ENCODE measurements around the gene GJB1.
"Not testable (repeated sequence)": the region's sequence is repeated elsewhere in the genome, so short reads cannot be mapped to it uniquely, and the experiment has no call there.

GJB1 gene

DNA sequence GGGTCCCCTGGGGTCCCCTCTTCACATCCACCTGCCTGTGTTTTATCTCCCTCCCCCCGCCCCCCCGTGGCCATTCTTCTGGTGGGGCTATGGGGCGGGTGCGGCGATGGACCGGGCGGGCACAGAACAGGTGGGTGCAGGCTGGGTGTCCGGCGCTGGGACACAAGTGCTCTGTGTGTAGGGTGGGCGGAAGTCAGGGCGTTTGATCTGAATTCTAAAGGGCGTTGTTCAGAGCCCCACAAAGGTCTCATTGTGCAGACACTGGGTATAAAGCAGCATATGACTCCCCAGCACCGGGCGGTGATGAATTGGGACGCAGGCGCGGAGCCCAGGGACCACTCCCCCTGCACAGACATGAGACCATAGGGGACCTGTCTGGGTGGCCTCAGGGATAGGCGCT lies at the start of gene GJB1:
TSS of gene GJB1 (plus strand) at position 296 of the 400 bp plus-strand sequence. CDS start 484 bp downstream, outside the sequence.
- no peak for DNase-seq (ENCODE audit: low read depth)

DNA sequence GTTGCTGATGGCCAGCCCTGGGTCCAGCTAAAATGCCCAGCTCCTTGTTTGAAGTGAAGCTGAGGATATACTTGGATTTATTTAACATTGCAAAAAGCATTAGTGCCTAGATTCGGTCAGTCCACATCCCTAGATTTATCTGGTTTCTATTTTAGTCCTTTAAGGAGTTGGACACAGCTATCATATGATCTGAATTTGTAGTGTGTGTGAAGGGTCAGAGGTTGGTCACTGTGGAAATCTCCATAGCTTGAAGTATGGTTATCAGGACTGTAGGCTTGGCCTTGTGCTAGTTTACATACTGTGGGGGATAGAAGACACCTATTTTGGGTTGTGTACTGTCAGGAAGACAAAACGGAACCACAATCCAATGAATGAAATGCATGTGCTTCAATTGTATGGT lies 49.6 kb upstream of the GJB1 start:
- DNase-seq (ENCODE audit: low read depth) = no peak

DNA sequence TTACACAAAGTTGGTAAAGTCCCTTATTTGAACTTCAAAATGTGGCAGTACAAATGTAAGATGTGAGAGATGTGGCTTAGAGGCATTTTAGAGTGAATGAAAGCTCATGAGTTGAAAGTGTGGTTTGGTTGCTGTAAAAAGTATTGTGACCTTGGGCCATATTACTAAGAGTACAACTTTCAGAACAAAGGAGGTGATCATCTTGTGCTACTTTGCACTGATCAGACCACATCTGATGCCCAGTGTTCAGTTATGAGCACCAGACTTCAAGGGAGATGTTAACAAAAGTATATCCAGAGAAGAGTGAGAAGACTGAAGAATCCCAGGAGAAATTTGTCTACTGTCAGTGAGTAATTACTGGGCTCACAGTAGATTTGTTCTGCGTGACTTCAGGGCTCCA lies 48.2 kb upstream of the GJB1 start:
- DNase-seq (ENCODE audit: low read depth) = no peak

DNA sequence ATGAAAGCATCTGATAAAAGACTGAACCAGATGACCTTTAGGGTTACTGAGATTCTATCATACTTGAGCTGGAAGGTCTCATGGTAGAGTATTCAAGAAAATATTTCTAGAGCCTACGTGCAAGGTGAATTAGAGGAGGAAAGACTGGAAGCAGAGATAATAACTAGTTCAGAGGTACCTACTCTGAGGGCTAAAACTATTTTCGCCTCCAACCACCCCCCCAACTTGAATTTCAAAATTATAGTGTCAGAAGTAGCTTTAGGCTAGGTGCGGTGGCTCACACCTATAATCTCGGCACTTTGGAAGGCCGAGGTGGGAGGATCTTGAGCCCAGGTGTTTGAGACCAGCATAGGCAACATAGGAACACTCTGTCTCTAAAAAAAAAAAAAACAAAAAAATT lies 47.5 kb upstream of the GJB1 start:
- DNase-seq (ENCODE audit: low read depth) = no peak

DNA sequence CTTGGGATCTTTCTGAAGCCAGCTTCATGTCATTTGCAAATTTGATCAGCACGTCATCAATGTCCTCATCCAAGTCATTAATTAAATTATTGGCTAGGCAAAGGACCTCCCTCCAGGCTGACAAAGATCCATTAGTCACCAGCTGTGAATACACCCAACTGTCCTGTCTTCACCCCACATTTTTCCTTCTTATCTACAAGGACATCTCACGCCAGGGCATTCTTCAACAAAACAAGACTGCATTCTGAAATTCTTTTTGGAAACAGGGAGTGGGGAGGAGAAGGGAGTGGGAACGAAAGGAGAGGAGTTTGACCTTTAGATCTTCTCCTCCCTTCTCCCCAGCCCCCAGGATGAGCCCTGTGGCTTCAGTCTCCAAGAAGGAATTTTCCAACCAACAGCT lies 45.7 kb upstream of the GJB1 start:
- DNase-seq (ENCODE audit: low read depth) = no peak

DNA sequence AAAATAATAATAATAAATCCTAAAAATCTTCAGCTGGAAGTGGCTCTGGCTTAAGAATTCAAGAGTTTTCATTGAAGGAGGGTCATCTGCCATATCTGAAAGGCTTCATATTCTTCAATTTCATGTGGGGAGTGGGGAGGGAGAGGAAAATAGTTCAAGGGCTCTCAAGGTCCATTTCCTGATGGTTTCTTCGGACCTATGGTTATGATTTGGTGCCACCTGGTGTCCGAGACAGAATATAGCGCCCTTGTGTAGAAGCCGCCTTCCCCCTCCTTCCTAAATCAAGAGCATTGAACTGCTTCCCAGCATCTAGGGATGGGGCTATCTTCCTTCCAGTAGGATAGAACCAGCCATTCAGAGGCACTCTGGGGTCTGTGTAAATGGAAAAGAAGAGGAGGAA lies 44.1 kb upstream of the GJB1 start:
- peak; percentile 6 for DNase-seq (ENCODE audit: low read depth)

DNA sequence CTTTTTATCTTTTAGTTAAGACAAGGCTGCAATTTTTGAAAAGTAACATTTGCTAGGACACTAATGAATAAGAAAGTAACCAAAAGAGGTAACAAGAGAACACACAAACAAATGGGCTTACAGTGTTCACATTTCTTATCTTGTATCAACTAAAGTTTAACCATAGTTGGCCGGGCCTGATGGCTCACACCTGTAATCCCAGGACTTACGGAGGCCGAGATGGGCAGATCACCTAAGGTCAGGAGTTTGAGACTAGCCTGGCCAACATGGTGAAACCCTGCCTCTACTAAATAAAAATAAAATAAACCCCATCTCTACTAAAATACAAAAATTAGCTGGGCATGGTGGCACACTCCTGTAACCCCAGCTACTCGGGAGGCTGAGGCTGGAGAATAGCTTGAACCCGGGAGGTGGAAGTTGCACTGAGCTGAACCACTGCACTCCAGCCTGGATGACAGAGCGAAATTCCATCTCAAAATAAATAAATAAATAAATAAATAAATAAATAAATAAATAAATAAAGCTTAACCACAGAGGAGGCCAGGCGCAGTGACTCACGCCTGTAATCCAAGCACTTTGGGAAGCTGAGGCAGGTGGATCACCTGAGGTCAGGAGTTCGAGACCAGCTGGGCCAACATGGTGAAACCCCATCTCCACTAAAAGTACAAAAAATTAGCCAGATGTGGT lies 42.3 kb upstream of the GJB1 start:
- DNase-seq (ENCODE audit: low read depth) = not testable (repeated sequence)

DNA sequence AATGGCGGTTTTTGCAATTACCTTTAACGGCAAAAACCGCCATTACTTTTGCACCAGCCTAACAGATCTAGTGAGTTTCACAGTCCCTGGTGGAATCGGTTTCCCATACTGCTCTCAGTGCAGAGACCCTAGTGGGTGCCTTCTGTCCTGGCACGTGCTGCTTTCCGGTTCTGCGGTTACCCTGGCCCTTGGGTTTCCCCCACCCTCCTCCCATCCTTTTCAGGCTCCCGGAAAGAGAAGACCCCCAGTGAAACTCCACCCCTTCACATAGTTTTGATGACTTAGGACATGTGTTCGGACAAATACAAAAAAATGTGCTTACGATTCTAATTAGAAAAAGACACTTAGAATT lies 41.5 kb upstream of the GJB1 start:
- DNase-seq (ENCODE audit: low read depth) = peak; percentile 19

DNA sequence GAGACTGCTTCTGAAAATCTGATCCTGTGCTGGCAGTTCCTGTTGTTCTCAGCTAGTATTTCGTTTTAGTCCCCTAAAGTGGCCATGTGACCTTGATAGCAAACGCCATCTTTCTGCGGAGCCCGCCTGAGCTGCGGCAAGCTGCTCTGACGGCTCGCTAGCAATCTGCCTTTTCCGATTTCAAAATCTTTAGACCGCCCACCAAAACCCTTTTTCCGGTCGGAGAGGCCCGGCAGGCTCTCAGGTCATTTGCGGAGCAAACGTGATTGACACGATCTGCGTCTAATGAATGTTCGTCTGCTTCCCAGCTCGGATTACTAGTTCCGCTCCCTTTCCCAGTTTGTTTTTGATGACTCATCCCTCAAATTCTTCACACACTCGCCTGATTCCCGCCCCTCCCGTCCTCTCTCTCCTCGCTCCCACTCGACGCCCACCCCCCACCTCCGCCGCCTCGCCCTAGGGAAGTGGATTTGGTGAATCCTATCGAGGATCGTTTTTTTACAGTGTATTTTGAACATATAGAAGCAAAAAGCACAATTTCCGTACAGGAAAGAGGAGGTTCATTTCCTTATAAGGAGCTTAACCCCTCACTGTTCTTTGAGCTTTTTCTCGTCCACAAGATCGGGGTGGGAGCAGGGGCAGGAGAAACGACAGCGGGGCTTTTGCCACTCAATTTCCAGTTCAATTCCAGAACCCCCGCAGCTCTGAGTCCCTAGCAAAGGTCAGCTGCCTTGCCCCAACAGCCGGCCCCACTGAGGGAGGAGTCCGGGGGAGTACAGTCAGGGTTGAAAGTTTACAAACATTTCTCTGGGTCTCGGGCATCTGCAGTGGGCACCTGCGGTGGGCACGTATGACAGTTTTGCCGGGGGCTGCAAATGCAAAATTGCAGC lies 40.9 kb upstream of the GJB1 start:
- peak; percentile 62 for DNase-seq (ENCODE audit: low read depth)

DNA sequence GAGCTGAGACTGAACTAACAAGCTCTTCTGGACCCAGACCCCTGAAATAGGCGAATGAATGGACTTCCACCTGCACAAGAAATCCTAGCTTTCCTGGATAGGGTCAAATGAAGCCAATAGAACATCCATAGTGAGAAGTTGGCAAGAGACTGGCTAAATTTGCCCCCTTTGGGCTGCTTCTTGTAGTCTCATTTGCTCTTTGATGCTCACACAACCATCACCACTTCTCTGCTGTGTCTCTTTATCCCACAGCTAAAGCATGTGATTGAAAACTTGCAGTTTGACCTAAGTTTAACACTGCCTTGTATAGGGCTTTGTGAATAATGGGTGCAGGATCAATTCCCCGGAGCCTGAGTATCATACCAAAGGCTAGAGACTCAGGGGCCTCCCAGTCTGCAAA lies 40.2 kb upstream of the GJB1 start:
- no peak for DNase-seq (ENCODE audit: low read depth)

DNA sequence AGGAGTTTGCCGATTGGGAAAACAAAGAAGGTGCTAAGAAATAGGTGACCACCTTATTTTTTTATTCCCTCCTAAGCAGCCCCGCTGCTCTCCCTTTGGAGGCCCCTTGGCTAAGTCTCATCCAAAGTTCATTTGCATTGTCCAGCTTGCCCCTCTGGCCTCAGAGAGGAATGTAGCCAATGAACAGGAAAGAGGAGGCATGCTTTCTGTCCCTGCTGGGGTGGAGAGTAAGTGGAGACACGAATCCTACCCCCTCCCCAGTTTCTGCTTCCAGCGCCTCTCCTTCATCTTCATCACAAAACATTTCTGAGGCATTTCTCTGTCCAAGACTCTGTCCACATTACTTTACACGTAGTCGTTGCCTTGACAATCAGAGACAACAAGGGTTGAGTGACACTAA lies 39.7 kb upstream of the GJB1 start:
- no peak for DNase-seq (ENCODE audit: low read depth)

DNA sequence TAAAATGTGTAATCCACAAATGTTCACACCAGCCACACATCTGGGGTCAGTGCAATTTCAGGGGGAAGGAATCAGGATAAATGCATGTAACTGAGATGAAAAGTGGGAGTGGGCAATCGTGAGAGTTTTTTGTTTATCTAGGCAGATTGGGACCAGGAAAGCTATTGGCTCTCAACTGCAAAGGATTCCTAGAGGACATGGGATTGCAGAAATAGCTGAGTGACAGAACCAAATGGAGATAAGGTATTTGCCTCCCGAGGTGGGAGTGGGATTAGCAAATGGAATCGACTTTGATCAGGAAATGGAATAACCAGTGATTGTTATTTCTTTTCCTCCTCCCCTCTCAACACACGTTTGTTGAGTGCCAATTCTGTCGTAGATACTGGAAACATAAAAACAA lies 38.9 kb upstream of the GJB1 start:
- no peak for DNase-seq (ENCODE audit: low read depth)

DNA sequence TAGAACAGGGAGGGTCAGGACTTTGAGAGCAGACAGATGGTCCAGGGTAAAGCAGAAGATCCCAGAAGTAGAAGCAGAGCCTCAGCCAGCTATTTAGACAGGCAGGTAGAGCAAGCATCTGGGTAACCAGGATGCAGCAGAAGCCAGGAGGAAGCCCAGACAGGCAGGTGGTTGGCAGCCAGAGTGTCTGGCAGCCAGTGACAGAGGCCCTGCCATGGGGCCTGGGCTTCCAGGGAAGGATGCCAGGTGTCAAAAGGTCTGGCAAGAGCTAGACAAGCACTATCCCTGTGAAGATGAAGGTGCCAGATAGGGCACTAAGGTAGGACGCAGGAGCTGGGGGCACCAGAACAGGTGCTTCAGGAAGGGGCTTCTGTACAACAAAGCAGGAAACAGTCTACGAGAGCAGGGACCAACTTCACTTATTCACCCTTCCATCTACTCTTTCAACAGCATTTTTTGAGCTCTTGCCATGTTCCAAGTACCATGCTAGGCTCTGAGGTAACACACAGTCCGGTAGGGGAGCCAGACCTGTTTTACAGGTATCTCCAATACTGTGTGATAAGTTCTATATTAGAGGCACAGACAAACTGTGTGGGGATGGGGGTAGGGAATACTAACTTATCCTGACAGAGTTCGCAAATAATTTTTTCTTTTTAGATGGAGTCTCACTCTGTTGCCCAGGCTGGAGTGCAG lies 38.1 kb upstream of the GJB1 start:
- DNase-seq (ENCODE audit: low read depth) = no peak

DNA sequence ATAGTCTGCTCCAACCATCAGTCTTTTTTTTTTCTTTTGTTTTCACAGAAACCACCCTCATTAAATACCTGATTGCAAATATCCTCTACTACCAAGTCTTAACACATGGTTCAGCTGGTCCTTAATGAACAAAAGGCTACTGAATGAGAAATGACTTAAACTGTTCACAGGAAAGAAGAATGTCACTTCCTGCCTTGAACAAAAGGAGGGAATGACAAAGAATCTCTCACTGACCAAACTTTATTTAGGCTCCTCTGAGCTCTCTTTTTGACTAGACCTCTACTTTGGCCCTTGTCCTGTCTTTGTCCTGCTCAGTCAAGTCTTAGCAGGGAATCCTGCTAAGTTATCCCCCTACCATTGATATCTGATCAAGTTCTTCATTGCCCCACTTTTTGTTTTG lies 31.8 kb upstream of the GJB1 start:
- DNase-seq (ENCODE audit: low read depth) = no peak

DNA sequence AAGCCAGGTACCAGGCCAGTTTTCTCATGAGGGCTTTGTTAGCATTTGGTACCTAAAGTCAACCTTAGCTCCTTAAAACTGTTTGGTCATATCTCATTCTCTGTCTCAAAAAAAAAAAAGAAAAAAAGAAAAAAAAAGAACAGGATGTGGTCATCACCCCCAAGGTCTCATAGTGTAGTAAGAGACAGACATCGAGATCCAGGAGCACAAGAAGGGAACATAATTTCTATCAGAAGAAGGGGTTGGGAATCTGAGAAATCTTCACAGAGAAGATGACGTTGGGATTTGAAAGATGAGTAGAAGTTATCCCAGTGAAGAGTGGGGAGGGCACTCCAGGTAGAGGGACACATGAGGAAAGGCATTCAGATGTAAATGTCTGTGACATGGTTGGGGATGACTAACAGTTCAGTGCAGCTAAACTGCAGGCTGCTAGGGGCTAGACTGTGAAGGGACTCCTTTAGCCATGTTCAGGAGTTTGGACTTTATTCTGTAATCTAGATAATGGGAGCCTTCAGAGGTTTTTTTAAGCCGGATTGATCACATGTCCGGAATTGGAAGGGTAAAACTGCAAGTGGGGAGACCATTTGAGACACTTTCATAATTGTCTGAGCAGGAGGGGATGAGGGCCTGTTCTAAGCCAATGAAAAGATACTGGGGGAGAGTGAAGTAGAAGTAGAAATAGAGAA lies 26.9 kb upstream of the GJB1 start:
- no peak for DNase-seq (ENCODE audit: low read depth)

DNA sequence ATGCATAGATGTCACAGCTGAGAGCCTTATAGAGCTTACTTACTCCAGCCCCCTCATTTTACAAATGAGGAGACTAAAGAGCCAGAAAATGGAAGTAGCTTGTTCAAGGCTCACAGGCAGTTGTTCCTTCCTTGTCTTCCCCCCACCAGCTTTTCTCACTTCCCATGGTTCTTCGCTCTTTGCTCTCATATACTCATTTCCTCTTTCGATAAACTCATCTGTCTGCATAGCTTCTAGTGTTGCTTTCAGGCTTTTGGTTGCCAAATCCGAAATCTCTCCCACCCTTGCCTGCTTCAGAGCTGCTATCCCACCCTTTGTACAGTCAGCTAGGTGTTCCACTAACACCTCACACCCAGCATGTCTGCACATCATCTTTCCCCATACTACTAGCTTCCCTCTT lies 25.0 kb upstream of the GJB1 start:
- DNase-seq (ENCODE audit: low read depth) = no peak

DNA sequence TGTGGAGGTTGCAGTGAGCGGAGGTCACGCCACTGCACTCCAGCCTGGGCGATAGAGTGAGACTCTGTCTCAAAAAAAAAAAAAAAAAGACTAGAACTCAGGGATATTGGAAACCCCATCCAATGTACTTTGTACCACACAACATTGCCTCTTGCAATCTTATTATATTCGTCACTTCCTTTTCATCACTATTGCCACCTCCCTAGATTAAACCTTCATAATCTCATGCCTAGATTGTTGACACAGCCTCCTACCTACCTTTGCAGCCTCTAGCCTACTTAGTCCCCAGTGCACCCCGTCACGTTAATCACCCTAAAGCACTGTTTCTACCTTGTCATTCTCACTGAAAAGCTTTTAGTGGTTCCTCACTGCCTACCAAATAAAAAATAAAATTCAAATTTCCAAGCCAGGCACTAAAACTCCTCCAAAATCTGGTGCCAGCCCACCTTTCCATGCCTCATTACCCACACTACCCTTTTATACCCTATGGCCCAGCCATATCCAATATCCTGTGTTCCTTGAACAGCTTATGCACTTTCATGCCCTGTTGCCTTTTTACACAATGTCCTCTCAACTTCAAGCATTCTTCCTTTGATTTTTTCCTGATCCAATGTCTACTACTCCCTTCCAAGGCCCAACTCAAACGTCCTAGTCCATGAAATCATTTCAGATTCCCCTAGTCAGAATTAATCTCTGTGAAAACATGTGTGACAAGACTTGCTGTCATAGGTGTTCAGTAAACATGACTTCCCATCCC lies 23.6 kb upstream of the GJB1 start:
- no peak for DNase-seq (ENCODE audit: low read depth)

DNA sequence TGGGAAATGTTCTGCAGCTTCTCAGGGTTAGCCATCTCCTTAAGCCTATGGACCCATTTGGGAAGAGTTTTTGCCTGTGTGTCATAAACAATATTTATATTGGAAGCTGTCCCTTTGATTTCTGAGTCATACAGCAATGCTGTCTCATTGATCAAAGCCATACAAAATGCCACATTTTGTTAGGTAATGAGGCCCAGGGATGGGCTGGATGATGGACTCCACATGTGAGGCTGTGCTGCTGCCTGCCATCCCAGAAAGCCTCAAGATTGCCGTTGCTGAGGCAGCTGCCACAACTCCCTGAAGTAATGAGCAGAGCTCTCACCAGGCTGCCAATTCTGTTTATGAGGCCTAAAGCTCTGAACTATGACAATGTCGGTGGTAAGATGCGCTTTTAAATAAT lies 12.2 kb upstream of the GJB1 start:
- DNase-seq (ENCODE audit: low read depth) = no peak

DNA sequence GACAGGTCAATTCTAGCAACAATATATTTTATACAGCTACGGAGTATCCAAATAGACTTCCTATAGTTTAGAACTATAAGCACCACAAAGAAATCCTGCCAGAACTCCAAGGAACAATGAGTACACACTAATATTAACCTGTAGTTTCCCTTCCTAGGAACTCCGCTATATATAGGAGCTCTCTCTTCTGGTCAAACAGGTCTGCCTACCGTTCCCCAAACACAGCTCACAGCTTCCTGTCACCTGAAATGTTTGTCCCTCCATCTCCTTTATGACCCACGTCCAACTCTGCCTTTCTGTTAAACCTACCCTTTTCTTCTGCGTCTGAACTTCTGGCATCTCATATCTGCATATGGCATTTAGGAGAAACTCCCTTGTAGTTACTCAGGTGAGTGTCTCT lies 10.5 kb upstream of the GJB1 start:
- DNase-seq (ENCODE audit: low read depth) = no peak

DNA sequence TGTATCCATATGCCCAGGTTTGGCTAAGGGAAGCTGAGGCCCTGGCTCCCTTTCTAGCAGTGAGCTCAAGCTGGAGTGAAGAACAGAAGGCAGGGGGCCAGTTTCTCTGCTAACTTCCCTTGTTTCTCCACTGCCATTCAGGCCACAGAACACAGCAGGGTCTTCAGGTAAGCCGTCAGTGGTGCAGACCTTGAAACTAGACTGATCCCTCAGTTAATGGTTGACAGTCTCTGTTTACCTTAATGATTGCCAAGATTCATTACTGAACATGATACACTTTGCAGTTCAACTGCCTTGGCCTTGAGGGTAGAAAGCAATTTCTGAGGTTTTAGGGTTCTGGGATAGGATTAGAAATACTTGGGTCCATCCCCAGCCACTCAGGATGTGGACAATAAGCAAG lies 8.9 kb upstream of the GJB1 start:
- no peak for DNase-seq (ENCODE audit: low read depth)

DNA sequence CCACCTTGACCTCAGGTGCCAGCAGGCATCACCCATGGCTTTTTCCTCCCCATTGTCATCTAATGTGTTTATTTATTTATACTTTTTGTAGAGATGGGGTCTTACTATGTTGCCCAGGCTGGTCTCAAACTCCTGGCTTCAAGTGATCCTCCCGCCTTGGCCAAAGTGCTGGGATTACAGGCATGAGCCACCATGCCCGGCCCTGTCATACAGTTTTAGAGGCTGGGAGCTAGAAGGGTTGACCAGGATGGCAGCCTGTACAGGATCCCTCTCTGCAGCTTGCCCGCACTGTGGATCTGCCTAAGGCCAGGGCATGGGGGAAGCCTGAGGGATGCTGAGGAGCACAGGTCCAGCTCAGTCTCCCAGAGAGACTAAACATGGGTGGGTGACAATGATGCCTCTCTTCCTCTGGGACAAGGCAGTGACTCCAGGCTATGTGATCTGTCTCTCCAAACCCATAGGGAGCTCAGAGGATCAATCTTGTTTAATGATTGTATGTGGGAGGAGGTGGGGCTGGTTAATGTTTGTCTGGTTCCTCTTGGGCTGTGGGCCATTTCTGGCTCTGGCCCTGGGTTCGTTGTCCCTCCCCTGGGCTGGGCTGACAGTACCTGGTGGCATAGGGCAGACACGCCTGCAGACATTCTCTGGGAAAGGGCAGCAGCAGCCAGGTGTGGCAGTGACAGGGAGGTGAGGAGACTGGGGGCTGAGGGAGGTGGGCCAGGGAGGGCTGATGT lies 8.3 kb upstream of the GJB1 start:
- no peak for DNase-seq (ENCODE audit: low read depth)
